ENCODE data around the gene CENPE. TPM values are rescaled to one million over a fixed set of nuclear protein-coding genes. Genes with fewer than 3 reads are reported as not detected.

The CENPE gene
- total RNA-seq, 2 experiments from 2014 or later, result 42.4 to 54.0 TPM

DNA sequence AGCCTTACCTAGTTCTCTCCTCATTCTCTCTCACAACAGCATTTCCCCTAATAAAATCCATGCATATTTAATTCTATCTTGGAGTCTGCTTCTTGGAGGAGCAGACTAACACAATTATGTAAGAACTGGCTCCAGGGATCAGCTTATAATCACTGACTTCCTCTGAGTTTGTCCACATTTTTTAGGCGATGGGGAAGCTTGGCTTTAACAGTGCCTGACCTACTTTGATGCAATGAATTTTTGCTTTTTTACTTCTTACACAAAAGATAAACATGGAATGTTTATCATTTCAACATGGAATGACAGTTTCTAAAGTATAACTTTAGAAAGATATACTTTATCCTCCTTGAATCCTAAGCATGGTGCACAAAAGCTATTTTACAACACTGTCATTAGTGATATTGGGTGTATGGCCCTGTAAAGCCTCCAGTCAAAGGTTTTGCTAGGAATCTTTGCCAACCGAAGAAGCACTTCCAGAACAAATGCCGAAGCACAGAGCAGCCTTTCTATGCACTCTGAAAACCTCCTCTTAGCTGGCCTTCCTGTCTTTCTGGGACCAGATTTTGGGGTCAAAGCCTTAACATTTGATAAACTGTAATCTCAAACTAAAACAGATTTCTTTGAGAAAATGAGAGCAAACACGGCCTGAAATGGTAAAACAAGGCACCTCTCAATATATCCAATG lies 99.2 kb downstream of the CENPE start:
- no peak for ATAC-seq
- H3K27me3 Mint-ChIP-seq, result no peaks in the 10 kb centered on the region
- CTCF ChIA-PET, result interaction anchor here (0.9 to 3.6 kb wide), 18 partner anchors 9 to 668 kb away, joined by 3 to 35 read pairs (median 6); partner anchors contain the start of genes CISD2, MANBA and SLC9B2

GRCh38 chr4:103098341-103098740 lies 99.8 kb downstream of the CENPE start:
- H3K4me3 Mint-ChIP-seq, result peak overlapping the region; percentile 74
- ChIA-PET CTCF (interaction anchor here (1.3 to 8.8 kb wide), 5 partner anchors 16 to 668 kb away, joined by 5 to 66 read pairs (median 14); partner anchors contain the start of gene SLC9B2), POLR2A (interaction anchor here (0.6 kb wide), 1 partner anchor 523 kb away, joined by 3 read pairs; no protein-coding TSS in a partner anchor)
- intact Hi-C loops (cut with DNase I, micrococcal nuclease), result loop anchor here (2.0 to 5.0 kb wide), 6 partner anchors 22 to 666 kb away; partner anchors contain the start of genes SLC9B2 (in 1 of the 2) and UBE2D3 (in 1 of the 2)
- H3K27ac Mint-ChIP-seq, result no peak overlapping the region
- H3K36me3 Mint-ChIP-seq (ENCODE audit: low read depth), result no peaks in the 10 kb centered on the region
- H3K9me3 Mint-ChIP-seq (ENCODE audit: low read depth), result no peaks in the 10 kb centered on the region
- ATAC-seq (no peak), DNase-seq (no peak)
- H3K27me3 Mint-ChIP-seq, result no peaks in the 10 kb centered on the region
- H3K4me1 Mint-ChIP-seq, result peaks cover 18% of the 10 kb centered on the region

More for the DNA sequence above, 99.2 kb downstream of the CENPE start:
- POLR2A ChIA-PET, result interaction anchor here (0.6 kb wide), 1 partner anchor 524 kb away, joined by 3 read pairs; no protein-coding TSS in a partner anchor
- H3K4me3 Mint-ChIP-seq, result peak overlapping the region; percentile 74
- peak overlapping the region; percentile 85 for H3K27ac Mint-ChIP-seq
- no peaks in the 10 kb centered on the region for H3K36me3 Mint-ChIP-seq (ENCODE audit: low read depth)
- H3K4me1 Mint-ChIP-seq, result peaks cover 18% of the 10 kb centered on the region
- H3K9me3 Mint-ChIP-seq (ENCODE audit: low read depth), result no peaks in the 10 kb centered on the region
- intact Hi-C loops (cut with DNase I, micrococcal nuclease), result loop anchor here (1.0 to 5.0 kb wide), 10 partner anchors 22 to 754 kb away; partner anchors contain the start of genes SLC9B1 (in 2 of the 2), SLC9B2 (in 2 of the 2), SLC39A8 (in 1 of the 2) and UBE2D3 (in 1 of the 2)
- DNase-seq, result no peak

- intact Hi-C loops (cut with DNase I, micrococcal nuclease), result loop anchor here (5.0 kb wide), 2 partner anchors 270 to 665 kb away; partner anchors contain the start of gene UBE2D3 (in 1 of the 2)
- H3K9me3 Mint-ChIP-seq (ENCODE audit: low read depth), result no peaks in the 10 kb centered on the region
- ATAC-seq (no peak), DNase-seq (no peak)
- CTCF ChIA-PET, result interaction anchor here (8.8 kb wide), 1 partner anchor 52 kb away, joined by 66 read pairs; no protein-coding TSS in a partner anchor
- H3K4me1 Mint-ChIP-seq, result peaks cover 27% of the 10 kb centered on the region
- no peak overlapping the region for H3K4me3 Mint-ChIP-seq
- peaks cover 2% of the 10 kb centered on the region for H3K36me3 Mint-ChIP-seq (ENCODE audit: low read depth)
- POLR2A ChIA-PET, result no interaction called here
- H3K27me3 Mint-ChIP-seq, result no peaks in the 10 kb centered on the region
- H3K27ac Mint-ChIP-seq, result no peak overlapping the region
These were observed 101.0 kb downstream of the CENPE start for GRCh38 chr4:103097112-103097511.

DNA sequence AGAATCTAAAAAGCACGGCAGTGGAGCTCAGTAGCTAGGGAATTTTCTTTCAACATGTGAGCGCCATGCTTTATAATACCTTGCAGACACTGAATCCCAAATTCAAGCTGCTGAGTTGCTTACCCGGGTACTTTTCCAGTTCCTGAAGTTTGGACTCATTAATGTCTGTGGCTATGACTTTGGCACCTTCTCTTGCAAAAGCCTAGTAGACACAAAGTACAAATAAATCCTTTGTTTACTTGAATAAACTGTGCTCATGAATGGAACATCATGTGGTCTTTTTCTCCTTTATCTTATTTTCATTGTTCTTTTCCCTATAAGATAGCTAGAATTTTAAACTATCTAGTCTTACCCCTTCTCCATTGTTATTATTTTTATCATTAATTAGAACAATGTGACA lies 103.1 kb downstream of the CENPE start:
- CTCF ChIA-PET, result interaction anchor here (1.4 to 8.8 kb wide), 3 partner anchors 15 to 474 kb away, joined by 5 to 66 read pairs (median 7); no protein-coding TSS in a partner anchor
- Mint-ChIP-seq H3K36me3 (ENCODE audit: low read depth) (peaks cover 2% of the 10 kb centered on the region), H3K27ac (no peak overlapping the region), H3K4me3 (no peak overlapping the region), H3K9me3 (ENCODE audit: low read depth) (no peaks in the 10 kb centered on the region), H3K27me3 (no peaks in the 10 kb centered on the region), H3K4me1 (peaks cover 34% of the 10 kb centered on the region)
- intact Hi-C loops (cut with DNase I, micrococcal nuclease), result loop anchor here (5.0 kb wide), 2 partner anchors 268 to 663 kb away; partner anchors contain the start of gene UBE2D3 (in 1 of the 2)
- ATAC-seq (no peak), DNase-seq (no peak)
- POLR2A ChIA-PET, result interaction anchor here (0.5 kb wide), 1 partner anchor 9 kb away, joined by 3 read pairs; no protein-coding TSS in a partner anchor

DNA sequence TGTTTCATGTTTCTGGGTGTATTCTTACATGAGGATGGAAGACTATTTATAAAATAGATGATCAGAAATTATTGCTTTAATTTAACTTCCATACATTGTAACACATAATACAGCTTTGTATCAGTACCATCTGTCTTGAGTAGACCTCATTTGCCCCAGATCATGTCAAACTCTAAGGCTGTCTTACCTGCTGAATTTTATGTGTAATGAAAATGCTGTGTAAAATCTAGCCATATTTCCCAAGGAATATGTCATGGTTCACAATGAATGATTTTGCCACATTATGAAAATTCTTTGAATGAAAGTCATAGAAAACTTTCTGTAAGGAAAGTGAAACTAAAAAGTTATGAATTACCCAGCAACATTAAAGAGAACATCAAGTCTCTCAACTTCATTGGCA lies 105.9 kb downstream of the CENPE start:
- H3K4me1 Mint-ChIP-seq, result peaks cover 18% of the 10 kb centered on the region
- DNase-seq, result no peak
- peak; percentile 45 for ATAC-seq
- intact Hi-C loops (cut with DNase I, micrococcal nuclease), result loop anchor here in 1 of 2 experiments (5.0 kb wide), 1 partner anchor 645 kb away; no protein-coding TSS in a partner anchor
- H3K9me3 Mint-ChIP-seq (ENCODE audit: low read depth), result no peaks in the 10 kb centered on the region
- CTCF ChIA-PET, result interaction anchor here (0.6 to 8.8 kb wide), 22 partner anchors 8 to 672 kb away, joined by 3 to 66 read pairs (median 6); partner anchors contain the start of genes BDH2 and SLC9B2
- peaks cover 7% of the 10 kb centered on the region for H3K36me3 Mint-ChIP-seq (ENCODE audit: low read depth)
- H3K4me3 Mint-ChIP-seq, result no peak overlapping the region
- no peaks in the 10 kb centered on the region for H3K27me3 Mint-ChIP-seq
- POLR2A ChIA-PET, result interaction anchor here (0.8 kb wide), 1 partner anchor 298 kb away, joined by 9 read pairs; no protein-coding TSS in a partner anchor
- no peak overlapping the region for H3K27ac Mint-ChIP-seq

GRCh38 chr4:103091601-103092223 lies 106.4 kb downstream of the CENPE start:
- intact Hi-C loops (cut with DNase I, micrococcal nuclease), result loop anchor here (1.0 to 5.0 kb wide), 4 partner anchors 45 to 644 kb away; no protein-coding TSS in a partner anchor
- Mint-ChIP-seq H3K4me1 (peaks cover 17% of the 10 kb centered on the region), H3K4me3 (no peak overlapping the region), H3K27me3 (no peaks in the 10 kb centered on the region), H3K36me3 (ENCODE audit: low read depth) (peaks cover 12% of the 10 kb centered on the region), H3K27ac (peak overlapping the region; percentile 34), H3K9me3 (ENCODE audit: low read depth) (no peaks in the 10 kb centered on the region)
- POLR2A ChIA-PET, result interaction anchor here (0.6 to 0.8 kb wide), 2 partner anchors 282 to 298 kb away, joined by 9 to 10 read pairs; no protein-coding TSS in a partner anchor
- ATAC-seq (peak; percentile 71), DNase-seq (peak; percentile 61)
- CTCF ChIA-PET, result interaction anchor here (0.6 to 8.8 kb wide), 28 partner anchors 8 to 672 kb away, joined by 3 to 66 read pairs (median 4); partner anchors contain the start of genes BDH2 and SLC9B2

DNA sequence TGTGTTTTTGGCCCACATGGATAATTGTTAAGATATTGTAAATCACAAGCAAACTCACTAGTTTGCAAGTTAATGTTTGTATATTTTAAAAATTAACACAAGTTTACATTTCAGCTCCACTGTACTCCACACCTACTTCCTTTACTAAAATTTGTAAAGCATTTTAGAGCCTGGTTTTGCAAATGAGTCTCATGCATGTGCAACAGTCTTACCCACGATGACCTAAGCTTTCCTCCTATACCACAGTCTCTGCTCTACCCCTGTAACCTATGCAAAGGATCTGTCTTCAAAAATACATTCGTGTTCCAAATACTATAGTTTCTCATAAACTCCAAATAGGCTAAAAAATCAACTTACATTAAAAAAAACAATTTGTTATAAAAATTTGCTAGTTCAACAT lies 108.7 kb downstream of the CENPE start:
- no peaks in the 10 kb centered on the region for H3K9me3 Mint-ChIP-seq (ENCODE audit: low read depth)
- peaks cover 16% of the 10 kb centered on the region for H3K4me1 Mint-ChIP-seq
- H3K27ac Mint-ChIP-seq, result no peak overlapping the region
- H3K36me3 Mint-ChIP-seq (ENCODE audit: low read depth), result peaks cover 13% of the 10 kb centered on the region
- no peak overlapping the region for H3K4me3 Mint-ChIP-seq
- H3K27me3 Mint-ChIP-seq, result no peaks in the 10 kb centered on the region
- DNase-seq (no peak), ATAC-seq (no peak)
- ChIA-PET CTCF (interaction anchor here (0.7 to 7.4 kb wide), 7 partner anchors 10 to 744 kb away, joined by 3 to 35 read pairs (median 4); partner anchors contain the start of gene BDH2), POLR2A (no interaction called here)
- intact Hi-C loops (cut with DNase I, micrococcal nuclease), result no loop called here

GRCh38 chr4:103086551-103086950 lies 111.6 kb downstream of the CENPE start:
- Mint-ChIP-seq H3K4me3 (no peak overlapping the region), H3K27ac (no peak overlapping the region), H3K36me3 (ENCODE audit: low read depth) (peaks cover 13% of the 10 kb centered on the region), H3K27me3 (no peaks in the 10 kb centered on the region), H3K4me1 (peaks cover 1% of the 10 kb centered on the region), H3K9me3 (ENCODE audit: low read depth) (no peaks in the 10 kb centered on the region)
- intact Hi-C loops (cut with DNase I, micrococcal nuclease), result no loop called here
- no peak for DNase-seq
- POLR2A ChIA-PET, result no interaction called here
- ATAC-seq, result no peak
- CTCF ChIA-PET, result interaction anchor here (7.4 kb wide), 1 partner anchor 13 kb away, joined by 35 read pairs; the partner anchor contains the start of gene BDH2

DNA sequence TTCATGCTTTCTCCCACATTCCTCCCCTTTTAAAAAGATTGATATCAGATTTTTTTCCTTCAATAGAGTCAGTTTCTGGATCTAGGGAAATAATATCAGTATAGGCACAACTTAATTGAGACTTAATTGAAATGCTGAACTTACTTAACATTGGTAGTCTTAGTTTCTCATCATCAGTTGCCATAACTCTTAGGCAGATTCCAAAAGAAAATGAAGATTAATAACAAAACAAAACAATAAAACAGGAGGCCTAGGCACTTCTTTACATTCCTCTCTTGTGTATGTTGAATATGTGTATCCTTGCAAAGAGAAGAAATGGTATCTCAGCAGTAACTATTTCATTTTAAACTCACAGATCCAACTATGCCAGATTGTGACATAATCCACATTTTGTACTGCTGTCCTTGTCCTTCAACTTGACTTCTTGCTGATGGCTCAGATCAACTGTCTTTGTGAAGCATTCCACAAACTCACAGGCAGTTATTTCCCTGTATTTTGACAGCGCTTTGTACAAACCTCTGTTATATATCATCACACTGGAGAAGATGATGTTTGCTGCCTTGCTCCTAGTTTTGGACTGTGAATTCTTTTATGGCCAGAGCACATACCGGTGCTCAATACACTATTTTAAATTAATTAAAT lies 112.5 kb downstream of the CENPE start:
- no peak for DNase-seq
- Mint-ChIP-seq H3K27ac (no peak overlapping the region), H3K9me3 (ENCODE audit: low read depth) (no peaks in the 10 kb centered on the region), H3K36me3 (ENCODE audit: low read depth) (peaks cover 20% of the 10 kb centered on the region), H3K4me1 (no peaks in the 10 kb centered on the region), H3K4me3 (no peak overlapping the region), H3K27me3 (no peaks in the 10 kb centered on the region)
- ChIA-PET CTCF (interaction anchor here (7.4 kb wide), 1 partner anchor 14 kb away, joined by 35 read pairs; the partner anchor contains the start of gene BDH2), POLR2A (no interaction called here)
- no peak for ATAC-seq
- intact Hi-C loops (cut with DNase I, micrococcal nuclease), result no loop called here

GRCh38 chr4:103079621-103080020 lies 118.5 kb downstream of the CENPE start:
- ChIA-PET POLR2A (interaction anchor here (0.6 kb wide), 1 partner anchor 492 kb away, joined by 4 read pairs; no protein-coding TSS in a partner anchor), CTCF (interaction anchor here (0.6 to 3.7 kb wide), 8 partner anchors 9 to 412 kb away, joined by 3 to 16 read pairs (median 4); no protein-coding TSS in a partner anchor)
- no peak for DNase-seq
- no peak overlapping the region for H3K4me3 Mint-ChIP-seq
- H3K27ac Mint-ChIP-seq, result no peak overlapping the region
- peaks cover 26% of the 10 kb centered on the region for H3K4me1 Mint-ChIP-seq
- no peaks in the 10 kb centered on the region for H3K9me3 Mint-ChIP-seq (ENCODE audit: low read depth)
- intact Hi-C loops (cut with DNase I, micrococcal nuclease), result loop anchor here in 1 of 2 experiments (5.0 kb wide), 1 partner anchor 212 kb away; the partner anchor contains the start of gene CISD2
- no peaks in the 10 kb centered on the region for H3K27me3 Mint-ChIP-seq
- H3K36me3 Mint-ChIP-seq (ENCODE audit: low read depth), result peaks cover 13% of the 10 kb centered on the region
- ATAC-seq, result no peak

Data from activated CD4-positive, alpha-beta T cell treated with anti-CD3 and anti-CD28 coated beads for 36 hours (primary cell).